GM12878 (cell line): ENCODE data around the gene BLNK. TPM values are rescaled to one million over a fixed set of nuclear protein-coding genes. Genes with fewer than 3 reads are reported as not detected.

Source experiments
- BRCA1 ChIP-seq: IDR thresholded peaks from 2 replicates; pipeline ENCODE4 v1.6.1; 2011; ENCODE audit warnings: low read depth, low read length, improper control_type of control experiment
- CEBPB ChIP-seq, 2 experiments: fragments of 150-350 bp in 1 of 2; IDR thresholded peaks; 2 replicates each; pipeline ENCODE4 v1.6.1; 2012 to 2014; ENCODE audit warnings: low read depth in 2 of 2, low read length in 2 of 2, borderline replicate concordance in 1 of 2, inconsistent platforms in 1 of 2
- CHD1 ChIP-seq: IDR thresholded peaks from 2 replicates; pipeline ENCODE4 v1.6.1; 2012; ENCODE audit warnings: low read depth, low read length, improper control_type of control experiment
- DPF2 ChIP-seq: fragments of 450-650 bp; IDR thresholded peaks from 2 replicates; pipeline ENCODE4 v1.6.1; 2017; ENCODE audit warnings: mild to moderate bottlenecking
- EGR1 ChIP-seq, 2 experiments: IDR thresholded peaks; 1 replicate in 1 of 2; 2 replicates in 1 of 2; pipeline ENCODE4 v1.6.1; 2011 to 2012; ENCODE audit warnings: low read depth in 2 of 2, low read length in 2 of 2, borderline replicate concordance in 1 of 2, mild to moderate bottlenecking in 1 of 2, moderate library complexity in 1 of 2
- FOS ChIP-seq: IDR thresholded peaks from 3 replicates; pipeline ENCODE4 v1.6.1; 2011; ENCODE audit warnings: borderline replicate concordance; ENCODE audit not compliant: insufficient read length; ENCODE audit errors: extremely low read depth
- GABPA ChIP-seq: IDR thresholded peaks from 2 replicates; pipeline ENCODE4 v1.6.1; 2014; ENCODE audit warnings: antibody characterized with exemption, low read depth, mild to moderate bottlenecking, inconsistent platforms
- IKZF1 ChIP-seq: fragments of 450-650 bp; conservative IDR thresholded peaks from 2 replicates; pipeline ENCODE4 v1.6.1; 2017; ENCODE audit warnings: antibody characterized with exemption, mild to moderate bottlenecking
- IRF4 ChIP-seq: IDR thresholded peaks from 2 replicates; pipeline ENCODE4 v1.6.1; 2011; ENCODE audit warnings: low read depth, low read length
- MEF2B ChIP-seq: fragments of 450-650 bp; IDR thresholded peaks from 2 replicates; pipeline ENCODE4 v1.6.1; 2018; ENCODE audit warnings: mild to moderate bottlenecking, moderate library complexity; ENCODE audit not compliant: partially characterized antibody, poor library complexity, severe bottlenecking
- MLLT1 ChIP-seq: fragments of 450-650 bp; IDR thresholded peaks from 2 replicates; pipeline ENCODE4 v1.6.1; 2016; ENCODE audit warnings: mild to moderate bottlenecking
- NFIC ChIP-seq: IDR thresholded peaks from 2 replicates; pipeline ENCODE4 v1.6.1; 2012; ENCODE audit warnings: low read depth, mild to moderate bottlenecking, inconsistent platforms, low read length, moderate library complexity
- NR2C2 ChIP-seq: IDR thresholded peaks from 2 replicates; pipeline ENCODE4 v1.6.1; 2011; ENCODE audit warnings: borderline replicate concordance, low read depth; ENCODE audit not compliant: control insufficient read depth, insufficient read length
- NR2F1 ChIP-seq: fragments of 450-650 bp; conservative IDR thresholded peaks from 2 replicates; pipeline ENCODE4 v1.6.1; 2017; ENCODE audit warnings: mild to moderate bottlenecking
- PAX8 ChIP-seq: fragments of 450-650 bp; IDR thresholded peaks from 2 replicates; pipeline ENCODE4 v1.6.1; 2017; ENCODE audit warnings: mild to moderate bottlenecking, moderate library complexity
- POLR2A ChIP-seq: IDR thresholded peaks from 2 replicates; pipeline ENCODE4 v1.6.1; 2011; ENCODE audit warnings: low read depth, mild to moderate bottlenecking, low read length
- POU2F2 ChIP-seq: IDR thresholded peaks from 3 replicates; pipeline ENCODE4 v1.6.1; 2011; ENCODE audit warnings: low read depth, mild to moderate bottlenecking, low read length, borderline replicate concordance
- RCOR1 ChIP-seq: conservative IDR thresholded peaks from 2 replicates; pipeline ENCODE4 v1.6.1; 2012; ENCODE audit warnings: low read depth, low read length, improper control_type of control experiment
- RUNX3 ChIP-seq: IDR thresholded peaks from 2 replicates; pipeline ENCODE4 v1.6.1; 2012; ENCODE audit warnings: low read length, inconsistent platforms
- STAT3 ChIP-seq: IDR thresholded peaks from 2 replicates; pipeline ENCODE4 v1.6.1; 2011; ENCODE audit warnings: low read depth, low read length, improper control_type of control experiment
- SUPT20H ChIP-seq: IDR thresholded peaks from 2 replicates; pipeline ENCODE4 v1.6.1; 2011; ENCODE audit warnings: low read depth, mild to moderate bottlenecking, low read length, moderate library complexity, borderline replicate concordance; ENCODE audit not compliant: control insufficient read depth
- ZBED1 ChIP-seq: IDR thresholded peaks from 2 replicates; pipeline ENCODE4 v1.6.1; 2016; ENCODE audit warnings: borderline replicate concordance
- polyA plus RNA-seq, 11 experiments: library from polyadenylated mRNA; depleted of rRNA in 4 of 11; unstranded in 6 of 11; stranded (reverse) in 5 of 11; fragments of >200 nt; fragmentation: Nextera tagmentation in 4 of 11; fragmentation: Illumina TruSeq in 1 of 11; extraction: Ambion mirVana in 4 of 11; extraction: Trizol in 1 of 11; gene quantifications; 1 replicate in 1 of 11; 2 replicates in 10 of 11; pipeline versions ENCODE4 v1.2.1 to v1.2.3, GENCODE V29; 2011 to 2016; ENCODE audit warnings: inconsistent platforms in 2 of 11, missing spikeins in 2 of 11, low read depth in 1 of 11
- total RNA-seq, 4 experiments: library from RNA; depleted of rRNA in 3 of 4; stranded (reverse); fragments of >200 nt in 3 of 4; fragmentation: Illumina TruSeq in 1 of 4; extraction: Trizol in 1 of 4; gene quantifications; 2 replicates each; pipeline versions ENCODE4 v1.2.1 to v1.2.3, GENCODE V29; 2013 to 2021
- TF ChIP-seq, protein P1 (sequence below): fragments of 450-650 bp; formaldehyde crosslinking; IDR thresholded peaks from 2 replicates; pipeline ENCODE4 v1.4.0; 2022; ENCODE audit warnings: mild to moderate bottlenecking, moderate library complexity
- TF ChIP-seq, protein P2 (sequence below): IDR thresholded peaks from 2 replicates; pipeline ENCODE4 v1.6.1; 2012; ENCODE audit warnings: low read depth, low read length, improper control_type of control experiment
- TF ChIP-seq, protein P3 (sequence below): fragments of 450-650 bp; formaldehyde crosslinking; IDR thresholded peaks from 2 replicates; pipeline ENCODE4 v1.4.0; 2020; ENCODE audit warnings: mild to moderate bottlenecking, moderate library complexity

BLNK gene
- total and polyA plus RNA-seq, 10 of the 15 experiments (the other 5 are each of a cell fraction or from before 2014, with no cell fraction given) = 79.5 to 201 (median 139) TPM

GRCh38 chr10:96267234-96267705, 4.1 kb downstream of the BLNK start (continued):
- no peak for TF ChIP-seq NR2F1
- no peak for TF ChIP-seq PAX8
- TF ChIP-seq, protein P1, sequence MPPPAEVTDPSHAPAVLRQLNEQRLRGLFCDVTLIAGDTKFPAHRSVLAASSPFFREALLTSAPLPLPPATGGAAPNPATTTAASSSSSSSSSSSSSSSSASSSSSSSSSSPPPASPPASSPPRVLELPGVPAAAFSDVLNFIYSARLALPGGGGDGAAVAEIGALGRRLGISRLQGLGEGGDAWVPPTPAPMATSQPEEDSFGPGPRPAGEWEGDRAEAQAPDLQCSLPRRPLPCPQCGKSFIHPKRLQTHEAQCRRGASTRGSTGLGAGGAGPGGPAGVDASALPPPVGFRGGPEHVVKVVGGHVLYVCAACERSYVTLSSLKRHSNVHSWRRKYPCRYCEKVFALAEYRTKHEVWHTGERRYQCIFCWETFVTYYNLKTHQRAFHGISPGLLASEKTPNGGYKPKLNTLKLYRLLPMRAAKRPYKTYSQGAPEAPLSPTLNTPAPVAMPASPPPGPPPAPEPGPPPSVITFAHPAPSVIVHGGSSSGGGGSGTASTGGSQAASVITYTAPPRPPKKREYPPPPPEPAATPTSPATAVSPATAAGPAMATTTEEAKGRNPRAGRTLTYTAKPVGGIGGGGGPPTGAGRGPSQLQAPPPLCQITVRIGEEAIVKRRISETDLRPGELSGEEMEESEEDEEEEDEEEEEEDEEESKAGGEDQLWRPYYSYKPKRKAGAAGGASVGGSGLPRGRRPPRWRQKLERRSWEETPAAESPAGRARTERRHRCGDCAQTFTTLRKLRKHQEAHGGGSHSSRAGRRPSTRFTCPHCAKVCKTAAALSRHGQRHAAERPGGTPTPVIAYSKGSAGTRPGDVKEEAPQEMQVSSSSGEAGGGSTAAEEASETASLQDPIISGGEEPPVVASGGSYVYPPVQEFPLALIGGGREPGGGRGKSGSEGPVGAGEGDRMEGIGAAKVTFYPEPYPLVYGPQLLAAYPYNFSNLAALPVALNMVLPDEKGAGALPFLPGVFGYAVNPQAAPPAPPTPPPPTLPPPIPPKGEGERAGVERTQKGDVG (CRISPR knock-in tag) = no peak
- 0 out of 2 replicates have a peak, but pooled peaks have one; percentile 20 for TF ChIP-seq IKZF1
- no peak for TF ChIP-seq POU2F2
- no peak for TF ChIP-seq FOS
- no peak for TF ChIP-seq EGR1 (IDR thresholded peaks at IDR 0.05; ENCODE audit: borderline replicate concordance in 1 of 2, low read depth in 2 of 2, low read length in 2 of 2)
- no peak for TF ChIP-seq STAT3
- no peak for TF ChIP-seq NR2C2
- TF ChIP-seq RCOR1 = no peak
- 0 out of 2 replicates have a peak, but pooled peaks have one; percentile 28 for TF ChIP-seq CHD1
- no peak for TF ChIP-seq DPF2
- no peak for TF ChIP-seq MEF2B
- no peak for TF ChIP-seq GABPA
- no peak for TF ChIP-seq BRCA1
- TF ChIP-seq, protein P2, sequence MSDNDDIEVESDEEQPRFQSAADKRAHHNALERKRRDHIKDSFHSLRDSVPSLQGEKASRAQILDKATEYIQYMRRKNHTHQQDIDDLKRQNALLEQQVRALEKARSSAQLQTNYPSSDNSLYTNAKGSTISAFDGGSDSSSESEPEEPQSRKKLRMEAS = no peak
- no peak for TF ChIP-seq IRF4
- TF ChIP-seq, protein P3, sequence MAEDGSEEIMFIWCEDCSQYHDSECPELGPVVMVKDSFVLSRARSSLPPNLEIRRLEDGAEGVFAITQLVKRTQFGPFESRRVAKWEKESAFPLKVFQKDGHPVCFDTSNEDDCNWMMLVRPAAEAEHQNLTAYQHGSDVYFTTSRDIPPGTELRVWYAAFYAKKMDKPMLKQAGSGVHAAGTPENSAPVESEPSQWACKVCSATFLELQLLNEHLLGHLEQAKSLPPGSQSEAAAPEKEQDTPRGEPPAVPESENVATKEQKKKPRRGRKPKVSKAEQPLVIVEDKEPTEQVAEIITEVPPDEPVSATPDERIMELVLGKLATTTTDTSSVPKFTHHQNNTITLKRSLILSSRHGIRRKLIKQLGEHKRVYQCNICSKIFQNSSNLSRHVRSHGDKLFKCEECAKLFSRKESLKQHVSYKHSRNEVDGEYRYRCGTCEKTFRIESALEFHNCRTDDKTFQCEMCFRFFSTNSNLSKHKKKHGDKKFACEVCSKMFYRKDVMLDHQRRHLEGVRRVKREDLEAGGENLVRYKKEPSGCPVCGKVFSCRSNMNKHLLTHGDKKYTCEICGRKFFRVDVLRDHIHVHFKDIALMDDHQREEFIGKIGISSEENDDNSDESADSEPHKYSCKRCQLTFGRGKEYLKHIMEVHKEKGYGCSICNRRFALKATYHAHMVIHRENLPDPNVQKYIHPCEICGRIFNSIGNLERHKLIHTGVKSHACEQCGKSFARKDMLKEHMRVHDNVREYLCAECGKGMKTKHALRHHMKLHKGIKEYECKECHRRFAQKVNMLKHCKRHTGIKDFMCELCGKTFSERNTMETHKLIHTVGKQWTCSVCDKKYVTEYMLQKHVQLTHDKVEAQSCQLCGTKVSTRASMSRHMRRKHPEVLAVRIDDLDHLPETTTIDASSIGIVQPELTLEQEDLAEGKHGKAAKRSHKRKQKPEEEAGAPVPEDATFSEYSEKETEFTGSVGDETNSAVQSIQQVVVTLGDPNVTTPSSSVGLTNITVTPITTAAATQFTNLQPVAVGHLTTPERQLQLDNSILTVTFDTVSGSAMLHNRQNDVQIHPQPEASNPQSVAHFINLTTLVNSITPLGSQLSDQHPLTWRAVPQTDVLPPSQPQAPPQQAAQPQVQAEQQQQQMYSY (CRISPR knock-in tag) = no peak
- no peak for TF ChIP-seq SUPT20H
- TF ChIP-seq CEBPB (IDR thresholded peaks at IDR 0.05; ENCODE audit: borderline replicate concordance in 1 of 2, low read depth in 2 of 2, low read length in 2 of 2) = no peak
- 0 out of 2 replicates have a peak, but pooled peaks have one; percentile 16 for TF ChIP-seq MLLT1
- no peak for TF ChIP-seq RUNX3
- no peak for TF ChIP-seq ZBED1
- TF ChIP-seq NFIC = no peak
- no peak for TF ChIP-seq POLR2A
